ENCODE results near the gene PDZRN3. TPM values are rescaled to one million over a fixed set of nuclear protein-coding genes. Genes with fewer than 3 reads are reported as not detected.

Gene PDZRN3
- total RNA-seq, 1 experiment from 2014 or later: not detected

- DNase-seq: no peak
- Histone ChIP-seq H3K27me3 (ENCODE audit: insufficient read depth, low read depth) (peaks cover 17% of the 10 kb centered on the region; the same call in 1 of the 2 replicates), H3K79me2 (ENCODE audit: low read depth) (no peaks in the 10 kb centered on the region), H2AFZ (no peak overlapping the region), H3K36me3 (ENCODE audit: low read depth) (no peaks in the 10 kb centered on the region), H3K9me3 (ENCODE audit: insufficient read depth, low read depth) (no peaks in the 10 kb centered on the region), H4K20me1 (ENCODE audit: insufficient read depth) (no peaks in the 10 kb centered on the region), H3K4me2 (no peak overlapping the region), H3K4me1 (replicated peaks; ENCODE audit: insufficient read depth) (no peaks in the 10 kb centered on the region), H3K4me3 (no peak overlapping the region), H3K9me2 (ENCODE audit: insufficient read depth) (no peaks in the 10 kb centered on the region), H3F3A (ENCODE audit: insufficient read depth, low read depth) (no peaks in the 10 kb centered on the region), H3K27ac (no peak overlapping the region)
- no TSS peak for BruUV-seq (replicated peaks)
- CTCF ChIA-PET: no interaction called here
- TF ChIP-seq EZH2 (IDR thresholded peaks at IDR 0.05; ENCODE audit: low read depth) (no peak), CTCF (conservative IDR thresholded peaks at IDR 0.05) (no peak)
- POLR2A ChIA-PET (ENCODE audit: unreplicated experiment): no interaction called here
- intact Hi-C loops (cut with micrococcal nuclease; ENCODE audit: unreplicated experiment): no loop called here
Observed at GRCh38 chr3:73391984-73392383, 232.8 kb downstream of the PDZRN3 start.

- H2AFZ ChIP-seq: no peak overlapping the region
- H3K79me2 ChIP-seq (ENCODE audit: low read depth): no peaks in the 10 kb centered on the region
- peaks cover 17% of the 10 kb centered on the region; the same call in 1 of the 2 replicates for H3K27me3 ChIP-seq (ENCODE audit: insufficient read depth, low read depth)
- H3K4me2 ChIP-seq: no peak overlapping the region
- no peaks in the 10 kb centered on the region for H3K9me2 ChIP-seq (ENCODE audit: insufficient read depth)
- H4K20me1 ChIP-seq (ENCODE audit: insufficient read depth): no peaks in the 10 kb centered on the region
- ChIA-PET POLR2A (ENCODE audit: unreplicated experiment) (no interaction called here), CTCF (no interaction called here)
- no peaks in the 10 kb centered on the region for H3F3A ChIP-seq (ENCODE audit: insufficient read depth, low read depth)
- no peak overlapping the region for H3K27ac ChIP-seq
- H3K4me1 ChIP-seq (replicated peaks; ENCODE audit: insufficient read depth): no peaks in the 10 kb centered on the region
- DNase-seq: no peak
- intact Hi-C loops (cut with micrococcal nuclease; ENCODE audit: unreplicated experiment): no loop called here
- TF ChIP-seq CTCF (conservative IDR thresholded peaks at IDR 0.05) (no peak), EZH2 (IDR thresholded peaks at IDR 0.05; ENCODE audit: low read depth) (no peak)
- no peaks in the 10 kb centered on the region for H3K9me3 ChIP-seq (ENCODE audit: insufficient read depth, low read depth)
- no TSS peak for BruUV-seq (replicated peaks)
- H3K36me3 ChIP-seq (ENCODE audit: low read depth): no peaks in the 10 kb centered on the region
- H3K4me3 ChIP-seq: no peak overlapping the region
Observed at GRCh38 chr3:73389928-73390327, 234.8 kb downstream of the PDZRN3 start.

GRCh38 chr3:73389117-73389813 is 235.5 kb downstream of the PDZRN3 start:
- Histone ChIP-seq H3K4me1 (replicated peaks; ENCODE audit: insufficient read depth) (no peaks in the 10 kb centered on the region), H3K27ac (no peak overlapping the region), H2AFZ (no peak overlapping the region), H3F3A (ENCODE audit: insufficient read depth, low read depth) (no peaks in the 10 kb centered on the region), H3K4me2 (no peak overlapping the region), H3K36me3 (ENCODE audit: low read depth) (no peaks in the 10 kb centered on the region), H4K20me1 (ENCODE audit: insufficient read depth) (no peaks in the 10 kb centered on the region), H3K27me3 (ENCODE audit: insufficient read depth, low read depth) (peaks cover 17% of the 10 kb centered on the region; the same call in 1 of the 2 replicates), H3K79me2 (ENCODE audit: low read depth) (no peaks in the 10 kb centered on the region), H3K9me3 (ENCODE audit: insufficient read depth, low read depth) (no peaks in the 10 kb centered on the region), H3K4me3 (no peak overlapping the region), H3K9me2 (ENCODE audit: insufficient read depth) (no peaks in the 10 kb centered on the region)
- POLR2A ChIA-PET (ENCODE audit: unreplicated experiment): no interaction called here
- intact Hi-C loops (cut with micrococcal nuclease; ENCODE audit: unreplicated experiment): no loop called here
- no peak for TF ChIP-seq EZH2 (IDR thresholded peaks at IDR 0.05; ENCODE audit: low read depth)
- no peak for TF ChIP-seq CTCF (conservative IDR thresholded peaks at IDR 0.05)
- DNase-seq: no peak
- CTCF ChIA-PET: no interaction called here
- no TSS peak for BruUV-seq (replicated peaks)

Measured in PC-9 (cell line).